GM12878 (cell line): ENCODE data around the gene PRRT1B. TPM values are rescaled to one million over a fixed set of nuclear protein-coding genes. Genes with fewer than 3 reads are reported as not detected.

Experiments
- ATAC-seq: fragments of 200-7000 bp; cut with Tn5 transposase; 3 replicates; pipeline ENCODE4 v1.9.1; 2020; ENCODE audit warnings: mild to moderate bottlenecking, moderate library complexity
- BruUV-seq: library from RNA; stranded (reverse); fragments of 400-500 nt; replicated peaks from 2 replicates; lab custom pipeline; 2021; lab: Mats Ljungman, UMichigan
- CTCF ChIA-PET: fragments of 300-600 bp; sonication (Branson Sonifier 250); formaldehyde crosslinking; extraction: SDS; loops from one replicate; lab custom pipeline; 2021; ENCODE audit warnings: inconsistent platforms; lab: Yijun Ruan, JAX
- POLR2A ChIA-PET: fragments of 350-600 bp; formaldehyde crosslinking; extraction: SDS; loops from one replicate; lab custom pipeline; 2021; ENCODE audit warnings: inconsistent platforms; lab: Charles Lee
- RAD21 ChIA-PET: fragments of 300-600 bp; sonication (Branson Sonifier 250); formaldehyde crosslinking; loops from one replicate; lab custom pipeline; 2023; ENCODE audit warnings: antibody characterized with exemption; ENCODE audit not compliant: unreplicated experiment; lab: Charles Lee
- SMC1A ChIA-PET: fragments of 300-600 bp; sonication (Branson Sonifier 250); formaldehyde crosslinking; loops from one replicate; lab custom pipeline; 2023; ENCODE audit not compliant: unreplicated experiment, uncharacterized antibody; lab: Charles Lee
- DNase-seq: peaks from one replicate; pipeline ENCODE4 v3.0.0-alpha.2; 2011; ENCODE audit warnings: low read depth, low spot score
- FAIRE-seq: peaks from 3 replicates; lab custom pipeline; 2011; peaks lifted over from hg19 to GRCh38; lab: Jason Lieb, UNC
- H2AFZ ChIP-seq: 2 replicates; pipeline ENCODE4 v1.6.0; 2011; ENCODE audit warnings: low read depth, low read length, control low read depth; ENCODE audit not compliant: control insufficient read depth
- H3K27ac ChIP-seq: 2 replicates; pipeline ENCODE4 v1.5.1; 2011; ENCODE audit warnings: control low read depth; ENCODE audit not compliant: control insufficient read depth, insufficient read depth
- H3K27me3 ChIP-seq, 2 experiments: replicated peaks in 1 of 2; 2 replicates each; pipeline versions ENCODE4 v1.6.0 to v1.6.1; 2011; ENCODE audit warnings: low read length in 1 of 2; ENCODE audit not compliant: control insufficient read depth in 2 of 2, insufficient read depth in 2 of 2
- H3K36me3 ChIP-seq, 2 experiments: 2 replicates each; pipeline ENCODE4 v1.5.1; 2011; ENCODE audit warnings: low read length in 1 of 2; ENCODE audit not compliant: control insufficient read depth in 2 of 2, insufficient read depth in 2 of 2
- H3K4me1 ChIP-seq: 2 replicates; pipeline ENCODE4 v1.6.1; 2011; ENCODE audit warnings: mild to moderate bottlenecking, low read length, moderate library complexity, mixed read lengths; ENCODE audit not compliant: control insufficient read depth, insufficient read depth
- H3K4me2 ChIP-seq: 2 replicates; pipeline ENCODE4 v1.6.0; 2011; ENCODE audit warnings: control low read depth; ENCODE audit not compliant: control insufficient read depth, insufficient read depth
- H3K4me3 ChIP-seq: fragments of 200-600 bp; sonication (generic); 2 replicates; pipeline ENCODE4 v1.5.1; 2016
- H3K79me2 ChIP-seq: 2 replicates; pipeline ENCODE4 v1.6.0; 2011; ENCODE audit warnings: low read length; ENCODE audit not compliant: control insufficient read depth, insufficient read depth
- H3K9ac ChIP-seq: 2 replicates; pipeline ENCODE4 v1.8.0; 2011; ENCODE audit warnings: low read length, control low read depth, mixed read lengths; ENCODE audit not compliant: control insufficient read depth, insufficient read depth
- H3K9me3 ChIP-seq: replicated peaks from 3 replicates; pipeline ENCODE4 v1.5.1; 2011; ENCODE audit warnings: mild to moderate bottlenecking, low read length; ENCODE audit not compliant: control insufficient read depth, insufficient read depth
- H4K20me1 ChIP-seq: 2 replicates; pipeline ENCODE4 v1.6.0; 2011; ENCODE audit not compliant: control insufficient read depth, insufficient read depth
- CEBPB ChIP-seq, 2 experiments: fragments of 150-350 bp in 1 of 2; IDR thresholded peaks; 2 replicates each; pipeline ENCODE4 v1.6.1; 2012 to 2014; ENCODE audit warnings: low read depth in 2 of 2, low read length in 2 of 2, borderline replicate concordance in 1 of 2, inconsistent platforms in 1 of 2
- POLR2A ChIP-seq: IDR thresholded peaks from 2 replicates; pipeline ENCODE4 v1.6.1; 2011; ENCODE audit warnings: low read depth, mild to moderate bottlenecking, low read length
- POLR2AphosphoS2 ChIP-seq: IDR thresholded peaks from 2 replicates; pipeline ENCODE4 v1.6.1; 2011; ENCODE audit warnings: low read depth, mild to moderate bottlenecking, low read length, improper control_type of control experiment, moderate library complexity
- RBBP5 ChIP-seq: fragments of 200-600 bp; sonication (generic); conservative IDR thresholded peaks from 2 replicates; pipeline ENCODE4 v1.6.1; 2016
- WGBS: methylation state at CpG from one replicate; pipeline ENCODE4 v1.1.6; 2016; ENCODE audit warnings: low lambda C conversion rate; ENCODE audit not compliant: insufficient replicate concordance, insufficient coverage; ENCODE audit errors: missing lambda C conversion rate; 5-methylcytosine and 5-hydroxymethylcytosine counted together
- in situ Hi-C: fragments of 300-500 bp; cut with MboI; formaldehyde crosslinking; loops from 9 replicates; pipeline ENCODE4 v1.14.3; 2018; ENCODE audit warnings: mixed read lengths
- intact Hi-C: fragments of 100-400 bp; cut with micrococcal nuclease; formaldehyde crosslinking; loops from one replicate; pipeline ENCODE4 v1.14.2; 2022; ENCODE audit not compliant: unreplicated experiment
- polyA plus RNA-seq, 11 experiments: library from polyadenylated mRNA; depleted of rRNA in 4 of 11; unstranded in 6 of 11; stranded (reverse) in 5 of 11; fragments of >200 nt; fragmentation: Nextera tagmentation in 4 of 11; fragmentation: Illumina TruSeq in 1 of 11; extraction: Ambion mirVana in 4 of 11; extraction: Trizol in 1 of 11; gene quantifications; 1 replicate in 1 of 11; 2 replicates in 10 of 11; pipeline versions ENCODE4 v1.2.1 to v1.2.3, GENCODE V29; 2011 to 2016; ENCODE audit warnings: inconsistent platforms in 2 of 11, missing spikeins in 2 of 11, low read depth in 1 of 11
- total RNA-seq, 4 experiments: library from RNA; depleted of rRNA in 3 of 4; stranded (reverse); fragments of >200 nt in 3 of 4; fragmentation: Illumina TruSeq in 1 of 4; extraction: Trizol in 1 of 4; gene quantifications; 2 replicates each; pipeline versions ENCODE4 v1.2.1 to v1.2.3, GENCODE V29; 2013 to 2021

Gene PRRT1B
- total and polyA plus RNA-seq, 10 of the 15 experiments (the other 5 are each of a cell fraction or from before 2014, with no cell fraction given) = not detected

- no peaks in the 10 kb centered on the region for H3K9me3 ChIP-seq
- intact Hi-C loops = no loop called here
- H4K20me1 ChIP-seq = no peaks in the 10 kb centered on the region
- H3K36me3 ChIP-seq = peaks cover 36 to 37% of the 10 kb centered on the region in 2 experiments; a peak in 3 of 4 replicates
- 95% methylated on average over 23 of the region's 23 CpGs for WGBS
- ChIA-PET RAD21 (no interaction called here), SMC1A (interaction anchor here (0.6 kb wide), 1 partner anchor 67 kb away, joined by 4 read pairs; no protein-coding TSS in a partner anchor)
- TF ChIP-seq RBBP5 (no peak), POLR2A (peak; percentile 45; the same call in 1 of the 2 replicates), CEBPB (IDR thresholded peaks at IDR 0.05; ENCODE audit: borderline replicate concordance in 1 of 2, low read depth in 2 of 2, low read length in 2 of 2) (no peak), POLR2AphosphoS2 (peak; percentile 63; the same call in 1 of the 2 replicates)
- TF ChIP-seq, all 136 proteins: peak for 2
- H3K79me2 ChIP-seq = no peaks in the 10 kb centered on the region
- H3K9ac ChIP-seq = no peak overlapping the region
- in situ Hi-C loops = loop anchor here (25.0 kb wide), 1 partner anchor 661 kb away; no protein-coding TSS in a partner anchor
- no TSS peak for BruUV-seq
- no peak for FAIRE-seq
- no peak for DNase-seq
- H3K27me3 ChIP-seq = no peaks in the 10 kb centered on the region
- H3K4me1 ChIP-seq = peaks cover 21% of the 10 kb centered on the region
- H3K4me3 ChIP-seq = no peak overlapping the region
- ATAC-seq = no peak
- ChIA-PET POLR2A (no interaction called here), CTCF (no interaction called here)
- H3K4me2 ChIP-seq = no peak overlapping the region
- H3K27ac ChIP-seq = no peak overlapping the region
- H2AFZ ChIP-seq = no peak overlapping the region
Measured at GRCh38 chr9:131575946-131576853, 30.9 kb downstream of the PRRT1B start.
